Calu3 (cell line): ENCODE results near the gene MYO9B. TPM values are rescaled to one million over a fixed set of nuclear protein-coding genes. Genes with fewer than 3 reads are reported as not detected.
"Not testable (repeated sequence)": the region's sequence is repeated elsewhere in the genome, so short reads cannot be mapped to it uniquely, and the experiment has no call there.

Experiments used
- BruUV-seq: library from RNA; stranded (reverse); fragments of 400-500 nt; replicated peaks from 2 replicates; lab custom pipeline; 2021; lab: Mats Ljungman, UMichigan
- CTCF ChIA-PET: fragments of 300-600 bp; sonication (Branson Sonifier 250); formaldehyde crosslinking; loops from one replicate; lab custom pipeline; 2022; ENCODE audit warnings: antibody characterized with exemption; lab: Charles Lee
- DNase-seq: peaks from one replicate; pipeline ENCODE4 v3.0.0; 2022
- H3K27ac Mint-ChIP-seq: one replicate; pipeline ENCODE4 v1.8.0; 2022; ENCODE audit warnings: mixed read lengths; ENCODE audit not compliant: unreplicated experiment
- H3K27me3 Mint-ChIP-seq: one replicate; pipeline ENCODE4 v1.8.0; 2022; ENCODE audit warnings: mixed read lengths; ENCODE audit not compliant: unreplicated experiment
- H3K36me3 Mint-ChIP-seq: one replicate; pipeline ENCODE4 v1.8.0; 2022; ENCODE audit warnings: mild to moderate bottlenecking, moderate library complexity, mixed read lengths; ENCODE audit not compliant: insufficient read depth, unreplicated experiment
- H3K4me1 Mint-ChIP-seq: one replicate; pipeline ENCODE4 v1.8.0; 2022; ENCODE audit warnings: mild to moderate bottlenecking, low read depth, mixed read lengths; ENCODE audit not compliant: unreplicated experiment
- H3K4me3 Mint-ChIP-seq: one replicate; pipeline ENCODE4 v1.8.0; 2022; ENCODE audit warnings: mild to moderate bottlenecking, low read depth, moderate library complexity, mixed read lengths; ENCODE audit not compliant: unreplicated experiment
- H3K9me3 Mint-ChIP-seq: one replicate; pipeline ENCODE4 v1.8.0; 2022; ENCODE audit warnings: low read depth, mixed read lengths; ENCODE audit not compliant: unreplicated experiment
- CTCF ChIP-seq: fragments of 200-600 bp; IDR thresholded peaks from one replicate; pipeline ENCODE4 v1.8.0; 2022; ENCODE audit warnings: antibody characterized with exemption; ENCODE audit not compliant: unreplicated experiment
- intact Hi-C: fragments of 100-400 bp; cut with micrococcal nuclease; formaldehyde crosslinking; loops from one replicate; pipeline ENCODE4 v1.10.0; 2022; ENCODE audit not compliant: unreplicated experiment
- total RNA-seq: library from RNA; stranded (reverse); gene quantifications from 2 replicates; pipeline ENCODE4 v1.2.3, GENCODE V29; 2022

The MYO9B gene
- total RNA-seq, 1 experiment from 2014 or later = 38.4 TPM

GRCh38 chr19:17104679-17105078 lies 29.1 kb downstream of the MYO9B start:
- H3K4me1 Mint-ChIP-seq = peaks cover 10% of the 10 kb centered on the region
- no peak overlapping the region for H3K4me3 Mint-ChIP-seq
- intact Hi-C loops = no loop called here
- no peak for TF ChIP-seq CTCF
- DNase-seq = no peak
- no peak overlapping the region for H3K27ac Mint-ChIP-seq
- CTCF ChIA-PET = interaction anchor here (0.6 kb wide), 1 partner anchor 69 kb away, joined by 5 read pairs; no protein-coding TSS in a partner anchor
- H3K36me3 Mint-ChIP-seq = peaks cover 25% of the 10 kb centered on the region
- no peaks in the 10 kb centered on the region for H3K27me3 Mint-ChIP-seq
- H3K9me3 Mint-ChIP-seq = no peaks in the 10 kb centered on the region
- BruUV-seq = no TSS peak

- DNase-seq = no peak
- Mint-ChIP-seq H3K27ac (no peak overlapping the region), H3K4me1 (peaks cover 10% of the 10 kb centered on the region), H3K4me3 (no peak overlapping the region), H3K36me3 (peaks cover 25% of the 10 kb centered on the region), H3K27me3 (no peaks in the 10 kb centered on the region), H3K9me3 (no peaks in the 10 kb centered on the region)
- no TSS peak for BruUV-seq
- intact Hi-C loops = no loop called here
- CTCF ChIA-PET = interaction anchor here (0.6 kb wide), 2 partner anchors 48 to 69 kb away, joined by 4 to 5 read pairs; no protein-coding TSS in a partner anchor
- TF ChIP-seq CTCF = no peak
Observed at GRCh38 chr19:17105556-17105955, 30.0 kb downstream of the MYO9B start.

- H3K27me3 Mint-ChIP-seq, BruUV-seq, intact Hi-C loops, DNase-seq, CTCF ChIA-PET, H3K4me3 Mint-ChIP-seq, H3K4me1 Mint-ChIP-seq, H3K27ac Mint-ChIP-seq, H3K9me3 Mint-ChIP-seq: not testable (repeated sequence)
- H3K36me3 Mint-ChIP-seq = peaks cover 20% of the 10 kb centered on the region
Observed at GRCh38 chr19:17106964-17107363, 31.4 kb downstream of the MYO9B start.

GRCh38 chr19:17107546-17108452 lies 32.2 kb downstream of the MYO9B start:
- Mint-ChIP-seq H3K27me3 (no peaks in the 10 kb centered on the region), H3K36me3 (peaks cover 20% of the 10 kb centered on the region), H3K27ac (peak overlapping the region; percentile 75), H3K4me3 (peak overlapping the region; percentile 14), H3K4me1 (peaks cover 10% of the 10 kb centered on the region), H3K9me3 (no peaks in the 10 kb centered on the region)
- peak; percentile 81 for DNase-seq
- BruUV-seq = no TSS peak
- CTCF ChIA-PET = interaction anchor here (0.6 to 0.7 kb wide), 3 partner anchors 10 to 189 kb away, joined by 3 to 7 read pairs (median 3); no protein-coding TSS in a partner anchor
- intact Hi-C loops = no loop called here
- TF ChIP-seq CTCF = no peak

- no TSS peak for BruUV-seq
- H3K36me3 Mint-ChIP-seq = peaks cover 14% of the 10 kb centered on the region
- H3K4me3 Mint-ChIP-seq = no peak overlapping the region
- no peaks in the 10 kb centered on the region for H3K9me3 Mint-ChIP-seq
- peaks cover 10% of the 10 kb centered on the region for H3K4me1 Mint-ChIP-seq
- TF ChIP-seq CTCF = no peak
- no peaks in the 10 kb centered on the region for H3K27me3 Mint-ChIP-seq
- no peak overlapping the region for H3K27ac Mint-ChIP-seq
- intact Hi-C loops = no loop called here
- DNase-seq = no peak
- CTCF ChIA-PET = interaction anchor here (0.6 kb wide), 2 partner anchors 10 to 148 kb away, joined by 3 to 7 read pairs; no protein-coding TSS in a partner anchor
Observed at GRCh38 chr19:17108453-17108784, 32.8 kb downstream of the MYO9B start.
